CD4-positive, alpha-beta T cell treated with Interleukin-6 at 100 ng/mL for 8 hours (primary cell): ENCODE results near the gene PRSS22.
"Not testable (repeated sequence)": the region's sequence is repeated elsewhere in the genome, so short reads cannot be mapped to it uniquely, and the experiment has no call there.

Source experiments
- DNase-seq: peaks from one replicate; pipeline ENCODE4 v3.0.0-alpha.2; 2020; ENCODE audit warnings: mixed read lengths, low spot score

PRSS22 gene

GRCh38 chr16:2857451-2858244 is at the start of gene PRSS22:
Gene PRSS22 (minus strand): TSS chr16:2858170. CDS start chr16:2858104, 66 bp downstream.
- DNase-seq = no peak

DNA sequence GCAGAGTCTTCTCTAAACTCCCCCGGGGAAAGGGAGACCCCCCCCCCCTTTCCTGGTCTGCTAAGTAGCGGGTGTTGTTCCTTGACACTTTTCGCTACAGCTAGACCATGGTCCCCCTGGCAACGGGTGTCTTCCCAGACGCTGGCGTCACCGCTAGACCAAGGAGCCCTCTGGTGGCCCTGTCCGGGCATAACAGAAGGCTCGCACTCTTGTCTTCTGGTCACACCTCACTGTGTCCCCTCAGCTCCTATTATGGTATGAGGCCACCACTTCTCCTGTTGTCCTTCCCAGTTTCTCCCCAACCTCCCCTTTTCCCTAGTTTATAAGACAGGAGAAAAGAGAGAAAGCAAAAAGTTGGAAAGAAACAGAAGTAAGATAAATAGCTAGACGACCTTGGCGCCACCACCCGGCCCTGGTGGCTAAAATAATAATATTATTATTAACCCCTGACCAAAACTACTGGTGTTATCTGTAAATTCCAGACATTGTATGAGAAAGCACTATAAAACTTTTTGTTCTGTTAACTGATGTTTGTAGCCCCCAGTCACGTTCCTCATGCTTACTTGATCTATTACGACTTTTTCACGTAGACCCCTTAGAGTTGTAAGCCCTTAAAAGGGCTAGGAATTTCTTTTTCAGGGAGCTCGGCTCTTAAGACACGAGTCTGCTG is 49.2 kb upstream of the PRSS22 start:
- DNase-seq = not testable (repeated sequence)

GRCh38 chr16:2905988-2906387 is 48.0 kb upstream of the PRSS22 start:
- DNase-seq = no peak

DNA sequence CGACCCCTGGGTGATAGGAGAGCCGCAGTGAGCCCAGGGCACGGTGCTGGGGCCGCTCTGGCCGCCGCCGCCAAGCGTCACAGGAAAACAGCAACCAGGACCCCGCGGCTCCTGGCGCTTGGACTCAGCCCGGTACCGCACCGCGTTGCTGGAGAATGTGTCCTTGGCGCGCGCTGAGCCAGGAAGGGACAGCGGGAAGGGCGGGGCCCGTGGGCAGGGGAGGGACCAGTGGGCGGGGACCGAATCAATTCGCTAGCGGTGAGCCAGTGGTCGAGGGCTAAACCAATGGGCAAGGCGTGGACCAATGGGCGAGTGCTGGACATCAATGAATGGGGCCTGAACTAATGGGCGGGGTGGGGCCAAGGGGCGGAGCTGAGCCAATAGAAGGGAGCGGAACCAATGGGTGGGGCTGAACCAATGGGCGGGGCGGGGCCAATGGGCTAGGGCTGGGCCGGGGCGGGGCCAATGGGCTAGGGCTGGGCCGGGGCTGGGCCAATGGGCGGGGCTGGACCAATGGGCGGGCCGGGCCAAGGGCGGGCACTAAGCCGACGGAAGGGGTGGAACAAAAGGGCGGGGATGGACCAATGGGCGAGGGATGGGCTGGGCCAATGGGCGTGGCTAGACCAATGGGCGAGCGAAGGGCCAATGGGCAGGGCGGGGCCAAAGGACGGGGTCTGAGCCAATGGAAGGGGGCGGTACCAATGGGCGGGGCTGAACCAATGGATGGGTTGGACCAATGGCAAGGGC is 47.4 kb upstream of the PRSS22 start:
- peak; percentile 87 for DNase-seq

DNA sequence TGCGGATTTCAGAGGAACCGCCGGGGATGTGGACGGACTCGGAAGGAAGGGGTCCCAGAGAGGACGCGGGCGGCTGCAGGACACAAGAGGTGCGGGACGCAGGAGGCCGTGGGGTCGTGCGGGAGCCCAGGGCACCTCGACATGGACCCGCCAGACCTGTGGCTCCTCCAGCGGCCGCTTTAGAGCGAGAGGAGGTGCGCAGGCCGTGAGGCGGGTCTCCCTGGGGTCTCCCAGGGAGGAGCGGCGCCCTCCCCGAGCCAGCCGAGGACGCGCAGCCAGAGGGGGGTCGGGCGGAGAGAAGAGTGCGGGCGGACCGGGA is 46.9 kb upstream of the PRSS22 start:
- no peak for DNase-seq

DNA sequence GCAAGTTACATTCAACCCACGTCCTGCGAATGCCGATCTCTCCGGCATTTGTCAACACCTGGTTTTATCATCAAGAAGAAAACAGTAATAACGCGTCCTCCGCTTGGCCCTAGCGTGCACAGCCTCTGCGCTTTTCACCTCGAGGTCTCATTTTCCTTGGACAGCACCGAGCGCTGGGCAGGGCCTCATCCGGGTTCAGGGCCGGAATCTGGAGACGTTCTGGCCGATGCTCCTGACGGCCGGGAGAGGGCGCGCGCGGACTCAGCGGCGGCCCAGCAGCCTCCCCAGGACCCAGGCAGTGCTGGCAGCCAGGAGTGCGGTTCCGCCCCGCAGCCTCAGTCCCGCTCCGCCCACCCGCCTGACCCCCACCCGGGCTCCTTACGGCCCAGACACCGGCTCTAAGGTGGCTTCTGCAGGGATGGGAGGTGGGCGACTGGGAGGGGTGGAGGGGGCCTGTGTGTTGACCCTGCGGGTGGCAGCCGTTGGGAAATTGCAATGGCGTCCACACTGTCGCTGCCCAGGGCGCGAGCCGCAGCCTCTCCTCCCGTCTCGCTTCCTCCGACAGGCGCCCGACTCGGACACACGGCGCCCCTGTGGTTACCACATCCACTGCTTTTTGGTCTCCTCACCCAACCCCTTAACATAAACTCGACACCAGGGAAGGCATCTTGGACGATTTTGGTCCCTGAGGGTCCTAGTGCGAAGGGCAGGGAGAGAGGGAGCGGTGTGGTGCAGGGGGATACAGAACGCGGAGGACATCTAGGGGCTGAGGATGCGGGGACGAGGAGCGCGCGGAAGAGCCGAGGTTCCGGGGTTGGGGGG is 46.3 kb upstream of the PRSS22 start:
- DNase-seq = peak; percentile 78

DNA sequence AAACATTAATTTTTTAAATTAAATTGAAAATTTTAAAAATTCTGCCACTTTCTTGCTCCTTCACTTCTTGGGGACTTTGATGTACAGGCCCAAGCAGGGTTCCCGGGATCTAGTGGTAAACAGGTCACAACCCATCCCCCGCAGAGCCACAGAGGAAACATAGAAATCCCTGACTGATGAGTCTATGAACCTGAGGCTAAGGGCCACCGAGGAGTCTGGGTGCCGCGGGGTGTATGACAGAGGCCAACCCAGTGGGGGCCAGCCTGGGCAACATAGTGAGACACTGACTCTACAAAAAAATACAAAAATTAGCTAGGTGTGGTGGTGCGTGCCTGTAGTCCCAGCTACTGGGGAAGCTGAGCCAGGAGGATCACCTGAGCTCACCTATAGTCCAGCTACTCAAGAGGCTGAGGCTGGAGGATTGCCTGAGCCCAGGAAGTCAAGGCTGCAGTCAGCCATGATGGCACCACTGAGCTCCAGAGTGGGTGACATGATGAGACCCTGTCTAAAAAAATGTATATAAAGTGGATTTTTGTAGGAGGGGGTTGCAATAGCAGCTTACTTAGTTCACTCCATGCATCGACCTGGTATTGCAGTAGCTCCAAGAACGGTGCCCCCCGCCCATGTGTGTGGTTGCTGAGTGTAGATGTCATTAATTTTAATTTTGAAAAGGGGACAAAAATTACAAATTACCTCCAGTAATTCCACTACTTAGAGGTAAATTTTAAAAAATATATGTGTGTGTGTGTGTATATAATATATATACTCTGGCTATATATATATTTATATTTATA is 44.6 kb upstream of the PRSS22 start:
- no peak for DNase-seq

DNA sequence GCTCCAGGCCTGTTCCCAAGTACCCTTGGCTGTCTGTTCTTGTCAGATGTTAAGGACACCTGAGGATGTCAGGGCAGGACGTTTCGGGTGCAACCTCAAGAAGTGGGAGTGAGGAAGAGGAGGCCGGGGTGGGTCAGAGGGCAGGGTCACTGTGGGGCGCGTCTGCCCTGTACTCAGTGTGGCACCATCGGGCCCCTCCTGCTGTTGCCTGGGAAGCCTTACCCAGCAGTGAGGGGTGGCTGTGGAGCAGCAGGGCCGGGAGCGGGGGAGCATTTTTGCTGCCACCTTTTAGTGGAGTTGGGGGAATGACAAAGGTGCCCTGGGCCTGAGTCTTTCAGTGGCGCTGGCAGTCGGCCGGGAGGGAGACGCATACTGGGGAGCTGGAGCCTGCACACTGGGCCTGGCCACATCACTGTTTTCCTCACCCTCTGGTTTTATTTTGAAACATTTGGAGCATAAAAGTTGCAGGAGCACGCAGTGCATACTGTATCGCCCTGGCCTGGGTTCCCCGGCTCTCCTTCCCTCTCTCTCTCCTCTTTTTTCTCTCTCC is 42.6 kb upstream of the PRSS22 start:
- DNase-seq = no peak

GRCh38 chr16:2899564-2900072 is 41.6 kb upstream of the PRSS22 start:
- no peak for DNase-seq

GRCh38 chr16:2898831-2899563 is 41.0 kb upstream of the PRSS22 start:
- no peak for DNase-seq

- no peak for DNase-seq
Measured at GRCh38 chr16:2897110-2897509, 39.1 kb upstream of the PRSS22 start.

- DNase-seq = no peak
Measured at GRCh38 chr16:2896480-2897010, 38.6 kb upstream of the PRSS22 start.

DNA sequence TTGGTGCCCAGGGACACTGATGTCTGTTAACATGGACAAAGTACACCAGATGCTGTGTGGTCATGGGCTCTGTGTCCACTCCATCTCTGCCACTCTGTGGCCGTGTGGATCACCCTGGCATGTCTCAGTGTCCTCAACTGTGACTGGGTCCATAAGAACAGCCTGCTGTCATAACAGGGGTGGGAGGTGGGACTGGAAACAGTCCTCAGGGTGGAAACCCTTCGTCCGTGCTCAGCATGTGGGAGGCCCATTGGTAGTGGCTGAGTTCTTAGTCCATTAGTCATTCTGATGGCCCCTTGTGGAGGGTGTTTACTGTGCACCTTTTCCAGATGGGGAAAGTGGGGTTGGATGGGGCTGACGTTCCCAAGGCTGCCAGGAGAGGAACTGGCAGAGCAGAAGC is 37.8 kb upstream of the PRSS22 start:
- DNase-seq = no peak

DNA sequence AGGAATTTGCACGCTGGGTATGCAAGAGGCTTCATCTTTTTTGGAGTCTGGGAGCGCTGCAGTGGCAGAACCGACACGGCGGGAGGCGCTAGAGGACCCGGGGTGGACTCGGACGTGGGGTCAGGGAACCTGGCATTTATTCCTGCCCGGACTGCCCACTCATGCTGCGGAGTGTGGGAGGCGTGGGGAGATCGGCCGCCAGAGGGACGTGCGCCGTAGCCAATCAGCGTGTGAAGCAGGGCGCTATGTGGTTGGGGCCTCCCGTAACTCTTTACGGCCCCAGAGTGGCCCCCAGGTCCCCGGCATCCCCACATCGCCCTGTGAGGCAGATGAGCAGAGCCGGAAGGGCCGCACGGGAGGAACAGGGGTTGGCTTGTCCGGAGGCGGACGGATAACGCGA is 36.3 kb upstream of the PRSS22 start:
- DNase-seq = no peak

DNA sequence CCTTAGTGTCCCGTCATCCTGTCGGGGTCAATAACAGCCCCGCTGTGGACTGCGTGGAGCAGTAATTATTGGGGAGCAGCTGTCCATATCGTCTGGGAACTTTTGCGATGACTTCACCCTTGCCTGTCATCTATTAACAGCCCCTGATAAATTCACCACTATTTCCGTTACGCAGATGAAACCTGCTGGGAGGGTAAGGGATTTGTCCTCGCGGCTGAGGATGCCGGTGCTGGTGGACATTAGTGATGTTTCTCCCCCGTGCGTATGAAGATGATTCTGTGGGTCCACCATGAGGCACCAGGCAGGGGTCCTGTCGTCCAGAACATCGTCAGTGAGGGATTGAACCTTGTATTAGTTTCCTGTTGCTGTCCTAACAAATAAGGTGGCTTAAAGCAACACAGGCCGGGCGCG is 26.1 kb upstream of the PRSS22 start:
- DNase-seq = no peak

DNA sequence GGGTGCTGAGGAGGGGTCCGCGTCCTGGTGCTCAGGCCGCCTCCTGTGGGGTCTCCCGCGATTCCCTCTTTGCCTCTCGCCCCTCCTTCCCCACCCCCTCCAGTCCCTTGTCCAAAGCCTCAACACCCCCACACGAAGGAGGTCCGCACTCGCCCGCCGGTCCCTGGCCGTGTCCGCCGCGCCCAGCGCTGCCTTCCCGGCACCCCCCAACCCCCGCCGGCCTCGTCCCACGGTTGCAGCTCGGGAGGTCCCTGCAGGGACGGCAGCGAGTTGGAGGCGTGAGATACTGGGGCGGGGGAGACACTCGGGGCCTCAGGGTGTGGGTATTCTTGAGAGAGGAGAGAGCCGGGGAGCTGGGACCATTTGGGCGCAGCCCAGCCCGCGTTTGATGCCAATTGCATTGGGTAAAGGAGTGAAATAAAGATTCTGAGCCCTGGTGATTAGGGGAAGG is 25.5 kb upstream of the PRSS22 start:
- DNase-seq = no peak

DNA sequence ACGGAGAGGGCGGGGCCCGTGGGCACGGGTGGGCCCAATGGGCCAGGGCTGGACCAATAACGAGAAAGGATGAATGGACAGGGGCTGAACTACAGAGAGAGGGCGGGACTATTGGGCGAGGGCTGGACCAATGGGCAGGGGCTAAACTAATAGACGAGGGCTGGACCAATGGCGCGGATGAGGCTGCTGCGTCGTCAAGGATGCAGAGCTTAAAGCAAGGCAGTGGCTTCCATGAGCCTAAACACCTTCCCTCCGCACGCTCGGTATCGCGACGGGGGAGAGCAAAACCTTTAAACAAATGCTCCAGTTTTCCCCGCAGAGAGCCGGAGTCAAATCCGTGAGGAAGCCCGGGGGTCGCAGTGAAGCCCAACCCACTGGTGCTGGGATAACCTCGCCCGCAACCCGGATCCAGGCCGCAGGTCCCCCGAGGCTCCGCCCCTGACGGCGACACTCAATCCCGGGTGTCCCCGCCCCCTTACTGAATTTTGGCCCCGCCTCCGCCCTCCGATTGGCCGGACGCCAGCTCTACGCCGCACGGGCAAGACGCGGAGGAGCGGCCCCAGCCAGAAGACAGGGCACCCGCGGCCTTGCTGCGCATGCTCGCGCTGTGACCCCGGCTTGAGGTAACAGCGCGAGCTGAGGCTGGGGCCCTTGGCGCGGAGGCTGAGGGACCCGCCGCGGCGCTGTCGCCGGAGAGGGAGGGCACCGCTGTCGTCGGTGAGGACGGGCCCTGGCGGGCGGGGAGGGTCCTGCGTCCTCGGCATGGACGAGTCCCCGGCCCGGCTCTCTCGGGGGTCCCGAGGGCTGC is 24.9 kb upstream of the PRSS22 start, which contains the start of gene FLYWCH2:
FLYWCH2 (plus strand) TSS at position 566 of the 808 bp plus-strand sequence. CDS start 13,235 bp downstream, outside the sequence.
- DNase-seq = peak; percentile 99

DNA sequence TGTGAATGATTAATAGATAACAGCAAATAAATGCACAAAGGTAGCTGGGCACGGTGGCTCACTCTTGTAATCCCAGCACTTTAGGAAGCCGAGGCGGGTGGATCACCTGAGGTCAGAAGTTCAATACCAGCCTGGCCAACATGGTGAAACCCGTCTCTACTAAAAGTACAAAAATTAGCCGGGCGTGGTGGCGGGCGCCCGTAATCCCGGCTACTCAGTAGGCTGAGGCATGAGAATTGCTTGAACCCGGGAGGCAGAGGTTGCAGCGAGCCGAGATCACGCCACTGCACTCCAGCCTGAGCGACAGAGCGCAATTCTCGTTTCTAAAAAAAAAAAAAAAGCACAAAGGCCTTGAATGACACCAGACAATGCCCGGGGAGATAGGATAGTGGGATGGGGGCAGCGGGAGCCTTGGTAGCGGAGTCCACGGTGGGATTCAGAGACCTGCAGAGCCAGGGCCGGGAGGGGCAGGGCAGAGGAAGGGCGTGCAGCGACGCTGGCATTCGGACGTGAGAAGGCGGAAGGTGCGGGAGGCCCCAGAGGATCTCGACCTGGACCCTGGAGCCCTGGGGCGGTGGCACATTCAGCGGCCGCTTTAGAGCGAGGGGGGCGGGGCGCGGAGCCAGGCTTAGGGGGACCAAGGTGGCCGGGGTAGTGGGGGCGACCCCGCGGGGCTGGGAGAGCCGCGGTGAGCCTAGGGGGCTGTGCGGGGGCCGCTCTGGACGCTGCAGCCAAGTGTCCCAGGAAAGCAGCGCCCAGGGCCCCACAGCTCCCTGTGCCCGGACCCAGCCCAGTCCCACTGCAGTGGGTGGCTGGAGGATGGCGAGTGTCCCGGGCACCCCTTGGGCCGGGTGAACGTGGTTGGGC is 24.0 kb upstream of the PRSS22 start:
- no peak for DNase-seq
